Nephron progenitor cell (in vitro differentiated cells): ENCODE measurements around the gene ADCY7.
A peak's percentile ranks its signal among the peaks of the same experiment; 100 is the strongest.

Source experiments
- DNase-seq: peaks from one replicate; pipeline ENCODE4 v3.0.0; 2021
- H3K27ac Mint-ChIP-seq: 2 replicates; pipeline ENCODE4 v1.8.0; 2021; ENCODE audit warnings: mild to moderate bottlenecking, moderate library complexity, mixed read lengths
- H3K27me3 Mint-ChIP-seq: 2 replicates; pipeline ENCODE4 v1.8.0; 2021; ENCODE audit warnings: mild to moderate bottlenecking, low read depth, mixed read lengths; ENCODE audit not compliant: poor library complexity
- H3K36me3 Mint-ChIP-seq: 2 replicates; pipeline ENCODE4 v1.8.0; 2021; ENCODE audit warnings: low read depth, mixed read lengths
- H3K4me1 Mint-ChIP-seq: 2 replicates; pipeline ENCODE4 v1.8.0; 2021; ENCODE audit warnings: mixed read lengths
- H3K4me3 Mint-ChIP-seq: 2 replicates; pipeline ENCODE4 v1.8.0; 2021; ENCODE audit warnings: mild to moderate bottlenecking, moderate library complexity, mixed read lengths
- H3K9me3 Mint-ChIP-seq: 2 replicates; pipeline ENCODE4 v1.8.0; 2021; ENCODE audit warnings: mild to moderate bottlenecking, moderate library complexity, mixed read lengths
- CTCF ChIP-seq: fragments of 200-600 bp; sonication (generic); IDR thresholded peaks from 2 replicates; pipeline ENCODE4 v1.5.0; 2021; ENCODE audit warnings: antibody characterized with exemption

The ADCY7 gene

GRCh38 chr16:50252082-50252611 is 14.2 kb upstream of the ADCY7 start:
- no peak for DNase-seq
- no peak for TF ChIP-seq CTCF
- Mint-ChIP-seq H3K27ac (no peak overlapping the region), H3K4me3 (no peak overlapping the region), H3K4me1 (peaks cover 47% of the 10 kb centered on the region), H3K9me3 (no peaks in the 10 kb centered on the region), H3K36me3 (no peaks in the 10 kb centered on the region), H3K27me3 (peaks cover 9% of the 10 kb centered on the region)

GRCh38 chr16:50252874-50253513 is 13.4 kb upstream of the ADCY7 start:
- Mint-ChIP-seq H3K36me3 (no peaks in the 10 kb centered on the region), H3K4me3 (no peak overlapping the region), H3K9me3 (no peaks in the 10 kb centered on the region), H3K27ac (no peak overlapping the region), H3K4me1 (peaks cover 42% of the 10 kb centered on the region), H3K27me3 (peaks cover 9% of the 10 kb centered on the region)
- no peak for DNase-seq
- no peak for TF ChIP-seq CTCF

GRCh38 chr16:50253514-50253910 is 12.8 kb upstream of the ADCY7 start:
- no peaks in the 10 kb centered on the region for H3K36me3 Mint-ChIP-seq
- peaks cover 9% of the 10 kb centered on the region for H3K27me3 Mint-ChIP-seq
- no peak for TF ChIP-seq CTCF
- peaks cover 37% of the 10 kb centered on the region for H3K4me1 Mint-ChIP-seq
- no peaks in the 10 kb centered on the region for H3K9me3 Mint-ChIP-seq
- H3K4me3 Mint-ChIP-seq = no peak overlapping the region
- DNase-seq = no peak
- peak overlapping the region; percentile 90 for H3K27ac Mint-ChIP-seq

GRCh38 chr16:50254072-50254471 is 12.3 kb upstream of the ADCY7 start:
- H3K9me3 Mint-ChIP-seq = no peaks in the 10 kb centered on the region
- peak overlapping the region; percentile 90 for H3K27ac Mint-ChIP-seq

GRCh38 chr16:50255538-50255937 is 10.8 kb upstream of the ADCY7 start:
- H3K36me3 Mint-ChIP-seq = no peaks in the 10 kb centered on the region
- no peak overlapping the region for H3K27ac Mint-ChIP-seq
- H3K4me3 Mint-ChIP-seq = no peak overlapping the region
- DNase-seq = no peak
- no peak for TF ChIP-seq CTCF
- peaks cover 47% of the 10 kb centered on the region for H3K4me1 Mint-ChIP-seq
- H3K27me3 Mint-ChIP-seq = peaks cover 12% of the 10 kb centered on the region
- H3K9me3 Mint-ChIP-seq = no peaks in the 10 kb centered on the region

More at GRCh38 chr16:50254072-50254471, 12.3 kb upstream of the ADCY7 start:
- DNase-seq = no peak
- Mint-ChIP-seq H3K36me3 (no peaks in the 10 kb centered on the region), H3K4me1 (peaks cover 36% of the 10 kb centered on the region), H3K27me3 (peaks cover 9% of the 10 kb centered on the region), H3K4me3 (peak overlapping the region; percentile 42)
- no peak for TF ChIP-seq CTCF

- H3K27ac Mint-ChIP-seq = no peak overlapping the region
- H3K9me3 Mint-ChIP-seq = no peaks in the 10 kb centered on the region
Measured at GRCh38 chr16:50256604-50257003, 9.7 kb upstream of the ADCY7 start.

More at GRCh38 chr16:50256604-50257003, 9.7 kb upstream of the ADCY7 start:
- no peak for DNase-seq
- no peak for TF ChIP-seq CTCF
- Mint-ChIP-seq H3K27me3 (peaks cover 12% of the 10 kb centered on the region), H3K36me3 (no peaks in the 10 kb centered on the region), H3K4me1 (peaks cover 48% of the 10 kb centered on the region), H3K4me3 (no peak overlapping the region)
